Measurements from ENCODE around the gene FEN1.

The FEN1 gene

GRCh38 chr11:61814958-61815789 is 22.5 kb downstream of the FEN1 start:
- in situ Hi-C loops (cut with HindIII; ENCODE audit: low sequenced_read_pairs): loop anchor here (10.0 kb wide), 2 partner anchors 150 to 290 kb away; partner anchors contain the start of gene FTH1

GRCh38 chr11:61815790-61816735 is 23.4 kb downstream of the FEN1 start:
- in situ Hi-C loops (cut with HindIII; ENCODE audit: low sequenced_read_pairs): loop anchor here (10.0 kb wide), 2 partner anchors 149 to 289 kb away; partner anchors contain the start of gene FTH1

GRCh38 chr11:61816736-61817455 is 24.2 kb downstream of the FEN1 start, which contains the start of gene FADS1:
TSS of gene FADS1 (minus strand) at chr11:61817003. CDS start at chr11:61816929, 74 bp downstream.
- in situ Hi-C loops (cut with HindIII; ENCODE audit: low sequenced_read_pairs): loop anchor here (10.0 kb wide), 2 partner anchors 148 to 288 kb away; partner anchors contain the start of gene FTH1

- in situ Hi-C loops (cut with HindIII; ENCODE audit: low sequenced_read_pairs): loop anchor here (10.0 kb wide), 2 partner anchors 147 to 287 kb away; partner anchors contain the start of gene FTH1
Measured at GRCh38 chr11:61817471-61818202, 24.9 kb downstream of the FEN1 start.

GRCh38 chr11:61820174-61820573 is 27.5 kb downstream of the FEN1 start:
- in situ Hi-C loops (cut with HindIII; ENCODE audit: low sequenced_read_pairs): no loop called here

- in situ Hi-C loops (cut with HindIII; ENCODE audit: low sequenced_read_pairs): no loop called here
Measured at GRCh38 chr11:61826930-61827570, 34.3 kb downstream of the FEN1 start.

GRCh38 chr11:61827571-61828378 is 35.1 kb downstream of the FEN1 start, which contains the start of gene FADS2:
TSS of gene FADS2 (plus strand) at chr11:61828300. CDS start at chr11:61828391, 91 bp downstream.
- in situ Hi-C loops (cut with HindIII; ENCODE audit: low sequenced_read_pairs): no loop called here

GRCh38 chr11:61828379-61828628 is 35.6 kb downstream of the FEN1 start:
- in situ Hi-C loops (cut with HindIII; ENCODE audit: low sequenced_read_pairs): no loop called here

- in situ Hi-C loops (cut with HindIII; ENCODE audit: low sequenced_read_pairs): no loop called here
Measured at GRCh38 chr11:61828629-61829407, 36.1 kb downstream of the FEN1 start.

GRCh38 chr11:61829806-61830205 is 37.1 kb downstream of the FEN1 start:
- in situ Hi-C loops (cut with HindIII; ENCODE audit: low sequenced_read_pairs): no loop called here

GRCh38 chr11:61830237-61831105 is 37.8 kb downstream of the FEN1 start:
- in situ Hi-C loops (cut with HindIII; ENCODE audit: low sequenced_read_pairs): no loop called here

- in situ Hi-C loops (cut with HindIII; ENCODE audit: low sequenced_read_pairs): no loop called here
Measured at GRCh38 chr11:61832207-61832606, 39.5 kb downstream of the FEN1 start.

GRCh38 chr11:61832754-61833153 is 40.0 kb downstream of the FEN1 start:
- in situ Hi-C loops (cut with HindIII; ENCODE audit: low sequenced_read_pairs): no loop called here

GRCh38 chr11:61833471-61833870 is 40.8 kb downstream of the FEN1 start:
- in situ Hi-C loops (cut with HindIII; ENCODE audit: low sequenced_read_pairs): no loop called here

- in situ Hi-C loops (cut with HindIII; ENCODE audit: low sequenced_read_pairs): no loop called here
Measured at GRCh38 chr11:61833926-61834277, 41.2 kb downstream of the FEN1 start.

- in situ Hi-C loops (cut with HindIII; ENCODE audit: low sequenced_read_pairs): no loop called here
Measured at GRCh38 chr11:61834278-61835048, 41.8 kb downstream of the FEN1 start.

Data from endothelial cell of hepatic sinusoid (primary cell).